T47D (cell line): Measurements from ENCODE around the gene LRMDA.
"Not testable (repeated sequence)": the region's sequence is repeated elsewhere in the genome, so short reads cannot be mapped to it uniquely, and the experiment has no call there.

ENCODE experiments used
- DNase-seq, 2 experiments: peaks; one replicate each; pipeline versions ENCODE4 v3.0.0 to v3.0.0-alpha.2; 2011 to 2012; ENCODE audit warnings: low read depth in 1 of 2, low spot score in 1 of 2
- JUND ChIP-seq: IDR thresholded peaks from 2 replicates; pipeline ENCODE4 v1.6.1; 2012; ENCODE audit warnings: low read depth
- in situ Hi-C: cut with HindIII; loops from 2 replicates; pipeline ENCODE4 v1.10.0; 2016; ENCODE audit warnings: low sequenced_read_pairs, low pct_unique_long_range_greater_than_20kb

LRMDA gene

GRCh38 chr10:75733135-75733890, 301.9 kb downstream of the LRMDA start:
- no peak for TF ChIP-seq JUND
- in situ Hi-C loops = no loop called here
- peak in 1 of 2 experiments; percentile 39 for DNase-seq

DNA sequence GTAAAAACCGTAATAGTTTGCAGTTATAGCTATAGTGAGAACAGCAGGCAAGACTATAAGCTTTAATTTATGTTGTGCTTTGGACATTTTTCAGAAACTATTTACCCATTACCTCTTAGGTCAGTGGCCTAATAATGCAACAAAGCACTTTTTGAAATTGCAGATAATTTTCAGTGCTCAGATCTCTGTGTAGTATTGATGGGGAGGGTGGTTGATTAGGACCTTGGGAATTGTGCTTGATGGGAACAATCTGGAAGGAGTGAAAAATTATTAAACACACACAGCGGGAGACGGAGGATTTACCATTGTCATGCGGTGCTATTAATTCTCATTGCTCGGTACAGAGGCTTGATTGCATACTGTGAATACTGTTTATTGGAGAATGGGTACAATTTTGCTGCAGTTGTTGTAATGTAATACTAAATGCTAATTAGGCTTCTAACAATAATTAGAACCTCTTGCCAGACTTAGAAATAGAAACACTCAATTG, 304.8 kb downstream of the LRMDA start:
- TF ChIP-seq JUND = no peak
- in situ Hi-C loops = no loop called here
- no peak for DNase-seq

- in situ Hi-C loops = no loop called here
- DNase-seq = no peak
- no peak for TF ChIP-seq JUND
Observed at GRCh38 chr10:75736889-75737579, 305.6 kb downstream of the LRMDA start.

DNA sequence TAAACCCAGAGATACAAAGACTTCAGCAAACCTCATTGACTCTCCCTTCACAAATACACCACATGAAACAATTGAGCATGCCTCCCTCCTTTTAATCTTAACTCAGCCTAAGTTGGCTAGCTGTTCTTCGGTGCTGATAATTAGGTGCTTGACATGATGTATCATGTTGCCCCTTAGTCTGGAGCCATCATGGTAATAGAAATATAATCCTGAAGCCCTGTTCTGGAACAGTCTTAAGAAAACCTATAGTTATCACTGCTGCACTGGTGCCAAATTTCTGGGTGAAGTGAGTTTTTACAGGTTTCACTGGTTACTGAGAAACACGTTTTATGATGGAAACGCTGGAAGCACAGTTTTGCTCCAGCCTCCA, 306.1 kb downstream of the LRMDA start:
- in situ Hi-C loops = no loop called here
- no peak for DNase-seq
- no peak for TF ChIP-seq JUND

DNA sequence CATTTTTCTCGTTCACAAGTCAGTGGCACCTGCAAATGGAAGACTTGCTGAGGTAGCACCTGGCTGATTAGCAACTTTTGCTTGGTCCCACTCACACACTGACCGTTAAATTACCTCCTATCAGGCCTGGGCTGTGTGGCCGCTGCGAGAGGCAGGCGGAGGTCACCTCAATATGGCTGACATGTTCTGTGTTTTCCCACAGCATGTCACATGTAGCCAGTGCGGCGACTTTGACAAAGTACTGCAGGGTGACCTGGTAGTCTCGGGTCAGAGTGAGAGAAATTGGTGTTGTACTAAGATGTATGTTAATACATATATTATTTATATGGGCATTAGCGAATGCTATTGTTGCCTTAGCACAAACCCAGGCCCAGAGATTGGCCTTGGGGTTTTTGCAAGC, 307.5 kb downstream of the LRMDA start:
- DNase-seq = no peak
- TF ChIP-seq JUND = no peak
- in situ Hi-C loops = no loop called here

GRCh38 chr10:75739414-75740143, 308.2 kb downstream of the LRMDA start:
- peak; percentile 79; the same call in 1 of the 2 replicates for TF ChIP-seq JUND
- DNase-seq = peak in 1 of 2 experiments; percentile 53
- in situ Hi-C loops = no loop called here

DNA sequence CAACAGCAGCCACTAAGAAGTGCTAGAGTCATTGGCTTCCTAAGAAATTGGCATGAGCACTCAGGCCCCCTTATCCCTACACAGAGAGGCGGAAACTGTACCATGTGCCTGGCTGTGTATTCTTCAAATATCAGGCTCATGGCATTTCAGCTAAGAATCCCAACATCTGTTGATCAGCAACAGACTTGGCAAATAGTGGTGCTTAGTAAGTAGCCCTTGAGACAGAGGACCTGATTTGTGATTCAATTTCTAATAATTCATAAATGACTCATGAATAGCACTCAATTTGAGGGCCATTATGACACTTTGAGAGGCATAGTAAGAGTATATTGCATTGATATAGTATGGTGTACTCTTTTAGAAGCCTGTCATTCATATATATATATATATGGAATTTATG, 309.1 kb downstream of the LRMDA start:
- no peak for TF ChIP-seq JUND
- in situ Hi-C loops = no loop called here
- no peak for DNase-seq

DNA sequence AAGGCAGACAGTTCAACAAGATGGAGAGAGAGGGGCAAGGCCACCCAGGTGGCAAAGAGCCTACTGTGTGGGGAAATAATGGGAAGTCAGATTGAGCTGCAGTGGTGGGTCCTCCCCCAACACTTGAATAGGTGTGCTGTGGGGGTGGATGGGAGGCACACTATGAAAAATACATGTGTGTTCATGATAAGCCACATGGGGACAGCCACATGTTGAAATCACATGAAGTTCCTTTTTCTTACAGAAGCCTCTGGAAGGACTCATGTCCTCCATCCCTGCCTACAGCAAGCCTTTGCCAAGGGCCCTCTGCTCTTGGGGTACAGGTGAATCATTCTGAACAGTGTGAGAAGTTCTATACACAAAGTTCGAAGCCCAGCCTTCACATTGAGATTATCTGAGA, 310.9 kb downstream of the LRMDA start:
- DNase-seq = no peak
- in situ Hi-C loops = no loop called here
- no peak for TF ChIP-seq JUND

DNA sequence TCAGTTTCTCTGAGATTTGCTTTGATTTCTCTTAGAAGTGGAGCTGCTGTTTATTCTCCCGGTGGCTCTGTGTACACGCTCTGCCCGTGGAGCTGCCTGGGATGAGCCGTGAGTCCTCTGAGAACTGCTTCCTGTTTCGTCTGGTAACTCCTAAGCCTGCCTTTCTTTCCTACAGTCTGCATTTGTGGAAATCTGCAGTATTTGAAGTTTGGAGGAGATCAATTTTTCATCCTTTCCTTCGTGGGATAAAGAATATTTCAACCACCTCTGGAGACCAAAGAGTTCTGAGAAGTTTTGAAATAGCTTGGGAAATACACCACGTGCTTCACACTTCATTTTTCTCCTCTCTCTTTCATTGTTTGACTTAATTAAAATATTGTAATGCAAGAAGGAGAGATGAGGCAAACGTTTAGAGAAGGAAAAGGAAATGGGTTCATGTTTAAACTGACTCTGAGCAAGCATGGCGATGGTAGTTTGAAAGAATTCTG, 311.9 kb downstream of the LRMDA start:
- in situ Hi-C loops = no loop called here
- no peak for TF ChIP-seq JUND
- DNase-seq = no peak

GRCh38 chr10:75744261-75744660, 312.8 kb downstream of the LRMDA start:
- no peak for TF ChIP-seq JUND
- no peak for DNase-seq
- in situ Hi-C loops = no loop called here

GRCh38 chr10:75746356-75746755, 314.9 kb downstream of the LRMDA start:
- in situ Hi-C loops = no loop called here
- no peak for TF ChIP-seq JUND

GRCh38 chr10:75750093-75750875, 318.9 kb downstream of the LRMDA start:
- DNase-seq, in situ Hi-C loops: not testable (repeated sequence)

More at GRCh38 chr10:75746356-75746755, 314.9 kb downstream of the LRMDA start:
- DNase-seq = no peak

DNA sequence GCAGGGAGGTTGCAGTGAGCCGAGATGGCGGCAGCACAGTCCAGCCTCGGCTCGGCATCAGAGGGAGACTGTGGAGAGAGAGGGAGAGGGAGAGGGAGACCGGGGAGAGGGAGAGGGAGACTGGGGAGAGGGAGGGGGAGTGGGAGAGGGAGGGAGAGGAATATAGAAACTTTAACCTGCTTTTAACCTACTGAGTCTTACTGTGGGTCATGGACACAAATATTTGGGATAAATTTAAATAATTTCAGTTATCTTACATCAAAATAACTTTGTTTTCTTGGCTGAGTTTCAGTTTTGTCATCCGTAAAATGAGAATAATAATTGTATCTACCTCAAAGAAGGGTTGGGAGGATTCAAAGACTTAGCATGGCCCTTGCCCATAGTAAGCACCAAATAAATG, 319.8 kb downstream of the LRMDA start:
- DNase-seq = no peak
- TF ChIP-seq JUND = no peak
- in situ Hi-C loops = no loop called here
